H1 (cell line): ENCODE data around the gene PRR36.

Experiments
- BACH1 ChIP-seq: IDR thresholded peaks from 2 replicates; pipeline ENCODE4 v1.6.1; 2012; ENCODE audit warnings: low read length, improper control_type of control experiment
- BRCA1 ChIP-seq: IDR thresholded peaks from 2 replicates; pipeline ENCODE4 v1.6.1; 2012; ENCODE audit warnings: low read depth, low read length, improper control_type of control experiment
- CEBPB ChIP-seq: IDR thresholded peaks from 2 replicates; pipeline ENCODE4 v1.6.1; 2012; ENCODE audit warnings: low read depth, low read length
- GTF2F1 ChIP-seq: IDR thresholded peaks from 2 replicates; pipeline ENCODE4 v1.6.1; 2012; ENCODE audit warnings: low read depth, low read length, improper control_type of control experiment, borderline replicate concordance
- HDAC2 ChIP-seq, 2 experiments: fragments of 300-600 bp in 1 of 2; sonication (generic) in 1 of 2; IDR thresholded peaks; 2 replicates each; pipeline ENCODE4 v1.6.1; 2011 to 2012; ENCODE audit warnings: low read depth in 2 of 2, low read length in 2 of 2, mild to moderate bottlenecking in 2 of 2, moderate library complexity in 2 of 2, borderline replicate concordance in 1 of 2, inconsistent platforms in 1 of 2
- KDM5A ChIP-seq: fragments of 200-600 bp; IDR thresholded peaks from 2 replicates; pipeline ENCODE4 v1.7.1; 2012; ENCODE audit warnings: mild to moderate bottlenecking, low read length, inconsistent platforms, mixed read lengths
- NANOG ChIP-seq: IDR thresholded peaks from 2 replicates; pipeline ENCODE4 v1.6.1; 2011; ENCODE audit warnings: low read length, low read depth, mild to moderate bottlenecking, inconsistent platforms; ENCODE audit not compliant: insufficient read depth, poor library complexity, severe bottlenecking
- POLR2AphosphoS5 ChIP-seq: IDR thresholded peaks from 2 replicates; pipeline ENCODE4 v1.6.1; 2011; ENCODE audit warnings: low read depth, low read length
- RFX5 ChIP-seq: IDR thresholded peaks from 2 replicates; pipeline ENCODE4 v1.6.1; 2011; ENCODE audit warnings: low read depth, low read length, improper control_type of control experiment, borderline replicate concordance
- SAP30 ChIP-seq: fragments of 300-600 bp; sonication (generic); IDR thresholded peaks from 2 replicates; pipeline ENCODE4 v1.7.1; 2012; ENCODE audit warnings: low read length, moderate library complexity, mild to moderate bottlenecking, inconsistent platforms; ENCODE audit not compliant: insufficient read depth, insufficient replicate concordance
- SP1 ChIP-seq: IDR thresholded peaks from 2 replicates; pipeline ENCODE4 v1.6.1; 2011; ENCODE audit warnings: low read depth, low read length
- TCF12 ChIP-seq: IDR thresholded peaks from 2 replicates; pipeline ENCODE4 v1.6.1; 2011; ENCODE audit warnings: low read depth, mild to moderate bottlenecking, low read length
- ZNF274 ChIP-seq: IDR thresholded peaks from 2 replicates; pipeline ENCODE4 v1.7.0; 2012; ENCODE audit warnings: low read length, borderline replicate concordance; ENCODE audit errors: extremely low read depth
- TF ChIP-seq, protein P1 (sequence below), 3 experiments: IDR thresholded peaks; 1 replicate in 2 of 3; 2 replicates in 1 of 3; pipeline versions ENCODE4 v1.5.1 to v1.6.1; 2011; ENCODE audit warnings: low read length in 3 of 3, mild to moderate bottlenecking in 3 of 3, inconsistent platforms in 2 of 3, low read depth in 1 of 3, moderate library complexity in 1 of 3; ENCODE audit not compliant: insufficient read depth in 1 of 3; ENCODE audit errors: control extremely low read depth in 1 of 3

GRCh38 chr19:7850945-7851622 is 23.1 kb downstream of the PRR36 start:
- TF ChIP-seq, protein P1, sequence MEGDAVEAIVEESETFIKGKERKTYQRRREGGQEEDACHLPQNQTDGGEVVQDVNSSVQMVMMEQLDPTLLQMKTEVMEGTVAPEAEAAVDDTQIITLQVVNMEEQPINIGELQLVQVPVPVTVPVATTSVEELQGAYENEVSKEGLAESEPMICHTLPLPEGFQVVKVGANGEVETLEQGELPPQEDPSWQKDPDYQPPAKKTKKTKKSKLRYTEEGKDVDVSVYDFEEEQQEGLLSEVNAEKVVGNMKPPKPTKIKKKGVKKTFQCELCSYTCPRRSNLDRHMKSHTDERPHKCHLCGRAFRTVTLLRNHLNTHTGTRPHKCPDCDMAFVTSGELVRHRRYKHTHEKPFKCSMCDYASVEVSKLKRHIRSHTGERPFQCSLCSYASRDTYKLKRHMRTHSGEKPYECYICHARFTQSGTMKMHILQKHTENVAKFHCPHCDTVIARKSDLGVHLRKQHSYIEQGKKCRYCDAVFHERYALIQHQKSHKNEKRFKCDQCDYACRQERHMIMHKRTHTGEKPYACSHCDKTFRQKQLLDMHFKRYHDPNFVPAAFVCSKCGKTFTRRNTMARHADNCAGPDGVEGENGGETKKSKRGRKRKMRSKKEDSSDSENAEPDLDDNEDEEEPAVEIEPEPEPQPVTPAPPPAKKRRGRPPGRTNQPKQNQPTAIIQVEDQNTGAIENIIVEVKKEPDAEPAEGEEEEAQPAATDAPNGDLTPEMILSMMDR (IDR thresholded peaks at IDR 0.05; ENCODE audit: control extremely low read depth in 1 of 3, insufficient read depth in 1 of 3, low read depth in 1 of 3, low read length in 3 of 3) = no peak
- TF ChIP-seq TCF12 (no peak), GTF2F1 (no peak), RFX5 (no peak), CEBPB (no peak), SP1 (no peak), POLR2AphosphoS5 (no peak), BRCA1 (no peak), KDM5A (no peak), BACH1 (no peak), HDAC2 (IDR thresholded peaks at IDR 0.05; ENCODE audit: borderline replicate concordance in 1 of 2, low read depth in 2 of 2, low read length in 2 of 2) (no peak), NANOG (no peak), ZNF274 (no peak), SAP30 (no peak)
